ENCODE results near the gene PRKCA.

Gene PRKCA

GRCh38 chr17:66412857-66413558, 110.6 kb downstream of the PRKCA start:
- no peak for DNase-seq (ENCODE audit: low spot score)
- no peak for TF ChIP-seq CTCF (IDR thresholded peaks at IDR 0.05; ENCODE audit: extremely low read depth, missing control alignments)

- no peak for DNase-seq (ENCODE audit: low spot score)
- no peak for TF ChIP-seq CTCF (IDR thresholded peaks at IDR 0.05; ENCODE audit: extremely low read depth, missing control alignments)
Observed at GRCh38 chr17:66413559-66414520, 111.4 kb downstream of the PRKCA start.

- no peak for TF ChIP-seq CTCF (IDR thresholded peaks at IDR 0.05; ENCODE audit: extremely low read depth, missing control alignments)
- no peak for DNase-seq (ENCODE audit: low spot score)
Observed at GRCh38 chr17:66414561-66415175, 112.3 kb downstream of the PRKCA start.

- DNase-seq (ENCODE audit: low spot score): no peak
- TF ChIP-seq CTCF (IDR thresholded peaks at IDR 0.05; ENCODE audit: extremely low read depth, missing control alignments): no peak
Observed at GRCh38 chr17:66415366-66416206, 113.2 kb downstream of the PRKCA start.

- TF ChIP-seq CTCF (IDR thresholded peaks at IDR 0.05; ENCODE audit: extremely low read depth, missing control alignments): no peak
- no peak for DNase-seq (ENCODE audit: low spot score)
Observed at GRCh38 chr17:66416207-66416940, 114.0 kb downstream of the PRKCA start.

GRCh38 chr17:66417300-66417719, 114.9 kb downstream of the PRKCA start:
- no peak for DNase-seq (ENCODE audit: low spot score)
- no peak for TF ChIP-seq CTCF (IDR thresholded peaks at IDR 0.05; ENCODE audit: extremely low read depth, missing control alignments)

All from GM20000 (cell line).